ENCODE data around the gene AAGAB. TPM values are rescaled to one million over a fixed set of nuclear protein-coding genes. Genes with fewer than 3 reads are reported as not detected.
A peak's percentile ranks its signal among the peaks of the same experiment; 100 is the strongest.

Gene AAGAB
- total RNA-seq, 1 experiment from 2014 or later = 40.1 TPM

- no peak for TF ChIP-seq CTCF (conservative IDR thresholded peaks at IDR 0.05)
- no peak overlapping the region for H4K8ac ChIP-seq (replicated peaks; ENCODE audit: insufficient read length, low read depth, low read length)
- H3K27ac Mint-ChIP-seq = peak overlapping the region in 2 of 3 experiments; percentile 46 to 79; a peak in 3 of 7 replicates
- no peaks in the 10 kb centered on the region for H3K79me2 ChIP-seq (ENCODE audit: insufficient read depth, low read length)
- H3K27ac ChIP-seq (ENCODE audit: insufficient read length, low read depth, low read length) = no peak overlapping the region
- H3K56ac ChIP-seq (ENCODE audit: insufficient read length, low read depth, low read length) = no peak overlapping the region
- H3K4me1 ChIP-seq (ENCODE audit: insufficient read depth, low read length) = peaks cover 11% of the 10 kb centered on the region; the same call in 1 of the 2 replicates
- no peak overlapping the region for H3K4me3 Mint-ChIP-seq
- H3T11ph ChIP-seq (ENCODE audit: low read length) = no peak overlapping the region
- H3K4ac ChIP-seq (ENCODE audit: low read depth, low read length) = no peak overlapping the region
- H3K23ac ChIP-seq (ENCODE audit: insufficient read length, low read depth, low read length) = no peak overlapping the region
- H3K27me3 ChIP-seq (ENCODE audit: insufficient read depth, low read length) = no peaks in the 10 kb centered on the region
- no peak overlapping the region for H4K91ac ChIP-seq (ENCODE audit: insufficient read length, low read depth, low read length)
- H2BK15ac ChIP-seq (ENCODE audit: low read depth, low read length) = no peak overlapping the region
- H2BK5ac ChIP-seq (ENCODE audit: insufficient read length, low read length) = no peak overlapping the region
- peaks cover 0 to 40% (median 4%) of the 10 kb centered on the region in 3 experiments; a peak in 6 of 7 replicates for H3K36me3 Mint-ChIP-seq (ENCODE audit: insufficient read depth in 1 of 3, low read depth in 3 of 3)
- peaks cover 37 to 48% of the 10 kb centered on the region in 2 experiments for H3K4me1 Mint-ChIP-seq
- no peak overlapping the region for H2BK120ac ChIP-seq (ENCODE audit: low read depth, low read length, poor library complexity, severe bottlenecking)
- DNase-seq = no peak
- no peak overlapping the region for H2AK5ac ChIP-seq (ENCODE audit: insufficient read length, low read length)
- no peaks in the 10 kb centered on the region for H3K9me3 ChIP-seq (ENCODE audit: control insufficient read depth, low read depth, low read length)
- H4K20me1 ChIP-seq (ENCODE audit: control insufficient read depth, insufficient read depth, insufficient read length) = no peaks in the 10 kb centered on the region
- no peaks in the 10 kb centered on the region for H3K27me3 Mint-ChIP-seq (ENCODE audit: low read depth)
- H2AFZ ChIP-seq (ENCODE audit: low read length) = no peak overlapping the region
- no peaks in the 10 kb centered on the region for H3K9me3 Mint-ChIP-seq
- no peaks in the 10 kb centered on the region for H3K79me1 ChIP-seq (ENCODE audit: insufficient read depth, low read depth, low read length, poor library complexity, severe bottlenecking)
- H3K14ac ChIP-seq (ENCODE audit: insufficient read depth, low read length) = no peak overlapping the region
- no peak overlapping the region for H3K9ac ChIP-seq (ENCODE audit: extremely low read depth, insufficient read length, low read length)
- no peak overlapping the region for H3K18ac ChIP-seq (ENCODE audit: insufficient read length, low read depth, low read length)
- H3K23me2 ChIP-seq (ENCODE audit: insufficient read length, low read depth, low read length, poor library complexity, severe bottlenecking) = no peaks in the 10 kb centered on the region
- H3K4me2 ChIP-seq (ENCODE audit: insufficient read depth, insufficient read length, low read length) = no peak overlapping the region
- H4K5ac ChIP-seq (ENCODE audit: insufficient read length, low read depth, low read length) = no peak overlapping the region
- H2BK20ac ChIP-seq (ENCODE audit: low read depth, low read length, poor library complexity, severe bottlenecking) = no peak overlapping the region
- no peak overlapping the region for H2BK12ac ChIP-seq (ENCODE audit: insufficient read length, low read depth, low read length)
- no CpG with 5 or more reads among the region's 8 CpGs for WGBS (ENCODE audit: extremely low coverage, insufficient read length, low lambda C conversion rate)
Measured at GRCh38 chr15:67173786-67174185, 80.7 kb downstream of the AAGAB start.
